GM21367 (cell line): ENCODE results near the gene TPP1.

Source experiments
- ATAC-seq: cut with Tn5 transposase; IDR thresholded peaks from one replicate; pipeline ENCODE4 v1.9.1; 2021; ENCODE audit not compliant: unreplicated experiment

Gene TPP1

GRCh38 chr11:6612213-6613041 lies 6.8 kb downstream of the TPP1 start, which contains the start of gene TAF10:
TAF10 (minus strand) TSS chr11:6612216; CDS start chr11:6612189, 27 bp downstream.
- ATAC-seq = peak; percentile 89

- ATAC-seq = no peak
Observed at GRCh38 chr11:6611963-6612212, 7.3 kb downstream of the TPP1 start.

- ATAC-seq = peak; percentile 0
Observed at GRCh38 chr11:6611092-6611962, 7.9 kb downstream of the TPP1 start.

- ATAC-seq = no peak
Observed at GRCh38 chr11:6610591-6610990, 8.6 kb downstream of the TPP1 start.

GRCh38 chr11:6609502-6610015 lies 9.7 kb downstream of the TPP1 start:
- no peak for ATAC-seq

GRCh38 chr11:6608726-6609501 lies 10.3 kb downstream of the TPP1 start:
- ATAC-seq = no peak

- no peak for ATAC-seq
Observed at GRCh38 chr11:6608011-6608410, 11.2 kb downstream of the TPP1 start.

- ATAC-seq = no peak
Observed at GRCh38 chr11:6607190-6607795, 11.9 kb downstream of the TPP1 start.

- peak; percentile 42 for ATAC-seq
Observed at GRCh38 chr11:6606471-6607189, 12.6 kb downstream of the TPP1 start.

- no peak for ATAC-seq
Observed at GRCh38 chr11:6604790-6605189, 14.4 kb downstream of the TPP1 start.

GRCh38 chr11:6604081-6604626 lies 15.1 kb downstream of the TPP1 start:
- ATAC-seq = peak; percentile 39

GRCh38 chr11:6603287-6604080 lies 15.7 kb downstream of the TPP1 start, which contains the start of the genes ILK and RRP8:
ILK (plus strand) TSS chr11:6603774; CDS start chr11:6604272, 498 bp downstream.
RRP8 (minus strand) TSS chr11:6603616; CDS start chr11:6603502, 114 bp downstream.
- ATAC-seq = peak; percentile 63

GRCh38 chr11:6602096-6602940 lies 16.9 kb downstream of the TPP1 start:
- ATAC-seq = no peak

GRCh38 chr11:6601041-6601461 lies 18.2 kb downstream of the TPP1 start:
- ATAC-seq = no peak

- ATAC-seq = no peak
Observed at GRCh38 chr11:6599881-6600390, 19.3 kb downstream of the TPP1 start.

- ATAC-seq = no peak
Observed at GRCh38 chr11:6599449-6599848, 19.8 kb downstream of the TPP1 start.

GRCh38 chr11:6598555-6598954 lies 20.7 kb downstream of the TPP1 start:
- ATAC-seq = no peak
